K562 (cell line): Measurements from ENCODE around the gene BMP10. TPM values are rescaled to one million over a fixed set of nuclear protein-coding genes. Genes with fewer than 3 reads are reported as not detected.
A peak's percentile ranks its signal among the peaks of the same experiment; 100 is the strongest.

ENCODE experiments used
- ATAC-seq: fragments of 200-7000 bp; cut with Tn5 transposase; 3 replicates; pipeline ENCODE4 v1.9.1; 2020; ENCODE audit warnings: moderate library complexity
- BruUV-seq: library from RNA; stranded (reverse); fragments of 400-500 nt; replicated peaks from 2 replicates; lab custom pipeline; 2021; lab: Mats Ljungman, UMichigan
- CTCF ChIA-PET: fragments of 300-600 bp; formaldehyde crosslinking; extraction: SDS; loops from one replicate; lab custom pipeline; 2021; ENCODE audit warnings: low intra/inter-chr PET ratio; lab: Yijun Ruan, JAX
- POLR2A ChIA-PET: fragments of 300-600, 350-650 bp; sonication (Branson Sonifier 250); formaldehyde crosslinking; extraction: SDS; loops from one replicate; lab custom pipeline; 2021; ENCODE audit warnings: antibody characterized with exemption, inconsistent platforms; lab: Yijun Ruan, JAX
- DNase-seq, 4 experiments: peaks; one replicate each; pipeline versions ENCODE4 v3.0.0 to v3.0.0-alpha.2; 2011 to 2018; ENCODE audit warnings: low spot score in 3 of 4, mixed read lengths in 3 of 4; ENCODE audit errors: extremely low read depth in 1 of 4
- FAIRE-seq: peaks from 2 replicates; lab custom pipeline; 2011; peaks lifted over from hg19 to GRCh38; lab: Jason Lieb, UNC
- H2AFZ ChIP-seq: 2 replicates; pipeline ENCODE4 v1.6.0; 2011; ENCODE audit warnings: low read depth, low read length, control low read depth, inconsistent platforms
- H3K27ac ChIP-seq: fragments of 200-600 bp; 3 replicates; pipeline ENCODE4 v1.8.0; 2011; ENCODE audit warnings: low read depth, mild to moderate bottlenecking, control low read depth, inconsistent platforms, low read length, moderate library complexity, mixed read lengths; ENCODE audit errors: extremely low read depth
- H3K27me3 ChIP-seq, 2 experiments: fragments of 300-600 bp in 1 of 2; 2 replicates in 1 of 2; 3 replicates in 1 of 2; pipeline versions ENCODE4 v1.6.0 to v1.8.0; 2011; ENCODE audit warnings: inconsistent platforms in 2 of 2, low read length in 2 of 2, mild to moderate bottlenecking in 1 of 2, mixed read lengths in 1 of 2, moderate library complexity in 1 of 2; ENCODE audit not compliant: control insufficient read depth in 2 of 2, insufficient read depth in 2 of 2
- H3K36me3 ChIP-seq: fragments of 300-600 bp; 3 replicates; pipeline ENCODE4 v1.8.0; 2011; ENCODE audit warnings: mild to moderate bottlenecking, low read length, inconsistent platforms; ENCODE audit not compliant: control insufficient read depth, insufficient read depth
- H3K4me1 ChIP-seq, 2 experiments: fragments of 200-600 bp in 1 of 2; replicated peaks in 1 of 2; 2 replicates in 1 of 2; 3 replicates in 1 of 2; pipeline versions ENCODE4 v1.5.1 to v1.8.0; 2011; ENCODE audit warnings: inconsistent platforms in 2 of 2, low read length in 2 of 2, mild to moderate bottlenecking in 1 of 2, mixed read lengths in 1 of 2, moderate library complexity in 1 of 2; ENCODE audit not compliant: control insufficient read depth in 2 of 2, insufficient read depth in 2 of 2
- H3K4me2 ChIP-seq: 2 replicates; pipeline ENCODE4 v1.6.1; 2011; ENCODE audit warnings: low read length, control low read depth, inconsistent platforms, mixed read lengths; ENCODE audit not compliant: insufficient read depth
- H3K4me3 ChIP-seq: fragments of 200-600 bp; sonication (generic), shearing (Covaris generic); 2 replicates; pipeline ENCODE4 v1.5.1; 2016; ENCODE audit warnings: control low read depth, inconsistent platforms
- H3K79me2 ChIP-seq: fragments of 200-600 bp; 3 replicates; pipeline ENCODE4 v1.8.0; 2011; ENCODE audit warnings: low read length, inconsistent platforms; ENCODE audit not compliant: control insufficient read depth, insufficient read depth
- H3K9ac ChIP-seq, 2 experiments: 2 replicates each; pipeline versions ENCODE4 v1.6.0 to v1.6.1; 2011; ENCODE audit warnings: low read depth in 2 of 2, low read length in 2 of 2, control low read depth in 1 of 2, inconsistent platforms in 1 of 2, mild to moderate bottlenecking in 1 of 2, mixed read lengths in 1 of 2; ENCODE audit not compliant: insufficient read depth in 1 of 2
- H3K9me1 ChIP-seq: one replicate; pipeline ENCODE4 v1.6.0; 2011; ENCODE audit warnings: inconsistent platforms, mild to moderate bottlenecking, low read length, moderate library complexity; ENCODE audit not compliant: control insufficient read depth, insufficient read depth
- H3K9me3 ChIP-seq: replicated peaks from 2 replicates; pipeline ENCODE4 v1.5.1; 2011; ENCODE audit warnings: low read depth, low read length, inconsistent platforms; ENCODE audit not compliant: control insufficient read depth, insufficient read depth
- H4K20me1 ChIP-seq: replicated peaks from 2 replicates; pipeline ENCODE4 v1.6.1; 2011; ENCODE audit warnings: low read length, inconsistent platforms, mixed read lengths; ENCODE audit not compliant: control insufficient read depth, insufficient read depth
- BRF2 ChIP-seq: IDR thresholded peaks from 3 replicates; pipeline ENCODE4 v1.6.1; 2011; ENCODE audit warnings: borderline replicate concordance, mild to moderate bottlenecking; ENCODE audit not compliant: insufficient read length, insufficient read depth
- KLF6 ChIP-seq: fragments of 250-450 bp; sonication (Bioruptor Pico); IDR thresholded peaks from 2 replicates; pipeline ENCODE4 v1.4.0; 2020; ENCODE audit warnings: mild to moderate bottlenecking, moderate library complexity, borderline replicate concordance
- RBM14 ChIP-seq: fragments of 200-400 bp; formaldehyde crosslinking; IDR thresholded peaks from 2 replicates; pipeline ENCODE4 v1.6.1; 2018; ENCODE audit warnings: low read depth, mild to moderate bottlenecking, low read length, moderate library complexity, borderline replicate concordance; ENCODE audit not compliant: insufficient read depth
- RFX7 ChIP-seq: fragments of 250-450 bp; sonication (Bioruptor Pico); IDR thresholded peaks from 2 replicates; pipeline ENCODE4 v1.5.1; 2021; ENCODE audit warnings: mild to moderate bottlenecking
- TAF7 ChIP-seq: fragments of 450-650 bp; IDR thresholded peaks from 2 replicates; pipeline ENCODE4 v1.6.1; 2016; ENCODE audit warnings: missing genetic modification characterization, missing compliant biosample characterization
- ZNF586 ChIP-seq: fragments of 450-650 bp; formaldehyde crosslinking; conservative IDR thresholded peaks from 2 replicates; pipeline ENCODE4 v1.4.0; 2020; ENCODE audit warnings: mild to moderate bottlenecking, moderate library complexity
- WGBS: fragments of 100-300 bp; shearing (Covaris generic); methylation state at CpG from one replicate; pipeline ENCODE4 v1.1.6; 2016; ENCODE audit warnings: low coverage, mixed read lengths; ENCODE audit not compliant: insufficient coverage; ENCODE audit errors: missing lambda C conversion rate; 5-methylcytosine and 5-hydroxymethylcytosine counted together
- in situ Hi-C: fragments of 300-500 bp; cut with MboI; formaldehyde crosslinking; loops from 4 replicates; pipeline ENCODE4 v1.15.0; 2018; ENCODE audit warnings: inconsistent platforms, mixed read lengths
- intact Hi-C: fragments of 100-400 bp; cut with micrococcal nuclease; formaldehyde crosslinking; loops from 2 replicates; pipeline ENCODE4 v1.14.2; 2022
- polyA plus RNA-seq, 8 experiments: library from polyadenylated mRNA; depleted of rRNA in 4 of 8; stranded (reverse) in 5 of 8; unstranded in 3 of 8; fragments of >200 nt; fragmentation: Nextera tagmentation in 2 of 8; fragmentation: Illumina TruSeq in 1 of 8; extraction: Ambion mirVana in 2 of 8; extraction: Trizol in 1 of 8; gene quantifications; 2 replicates each; pipeline versions ENCODE4 v1.2.1 to v1.2.3, GENCODE V29; 2011 to 2014; ENCODE audit warnings: inconsistent platforms in 1 of 8, missing spikeins in 1 of 8
- total RNA-seq, 7 experiments: library from RNA; depleted of rRNA in 6 of 7; stranded (reverse); fragments of >200 nt in 6 of 7; fragmentation: Illumina TruSeq in 2 of 7; extraction: Trizol in 2 of 7; gene quantifications; 2 replicates each; pipeline versions ENCODE4 v1.2.1 to v1.2.3, GENCODE V29; 2011 to 2021; ENCODE audit warnings: low replicate concordance in 1 of 7

The BMP10 gene
- total and polyA plus RNA-seq, 9 of the 15 experiments (the other 6 are each of a cell fraction or from before 2014, with no cell fraction given), result 0.11 to 0.91 (median 0.43) TPM

DNA sequence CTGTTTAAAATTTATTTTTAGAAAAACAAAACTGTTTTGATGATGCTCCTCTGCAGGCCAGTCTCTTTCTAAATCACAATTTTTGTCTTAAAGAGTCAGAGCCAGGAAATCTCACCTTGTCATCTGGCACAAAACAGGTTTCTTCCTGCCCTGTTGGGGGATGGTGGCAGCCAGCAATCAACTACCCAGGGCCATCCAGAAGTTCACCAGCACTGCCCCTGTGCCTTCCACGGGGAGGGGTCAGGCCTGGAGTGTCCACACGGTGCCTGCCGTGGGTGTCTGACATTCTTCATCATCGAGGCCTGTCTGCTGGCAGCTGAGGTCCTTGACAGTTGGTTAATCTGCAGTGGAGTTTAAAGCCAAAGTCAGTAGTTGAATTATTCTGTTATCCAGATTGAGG, 40.0 kb upstream of the BMP10 start:
- Histone ChIP-seq H3K4me3 (no peak overlapping the region), H4K20me1 (no peaks in the 10 kb centered on the region), H3K9ac (peak overlapping the region in 1 of 2 experiments; percentile 62; a peak in 1 of 4 replicates), H3K36me3 (no peaks in the 10 kb centered on the region), H3K9me3 (no peaks in the 10 kb centered on the region), H2AFZ (peak overlapping the region; percentile 51), H3K4me1 (peaks cover 18 to 76% of the 10 kb centered on the region in 2 experiments), H3K27me3 (no peaks in the 10 kb centered on the region), H3K79me2 (no peaks in the 10 kb centered on the region), H3K27ac (peak overlapping the region; percentile 4; the same call in 1 of the 3 replicates), H3K4me2 (no peak overlapping the region; the same call in 1 of the 2 replicates), H3K9me1 (no peaks in the 10 kb centered on the region)
- in situ Hi-C loops, result no loop called here
- POLR2A ChIA-PET, result no interaction called here
- CTCF ChIA-PET, result no interaction called here
- intact Hi-C loops, result no loop called here
- WGBS, result 47% methylated on average over 4 of the region's 4 CpGs
- FAIRE-seq (no peak), DNase-seq (no peak), ATAC-seq (no peak)
- TF ChIP-seq TAF7 (tag), result no peak
- TF ChIP-seq KLF6 (CRISPR knock-in tag), result no peak
- TF ChIP-seq RBM14, result no peak
- no peak for TF ChIP-seq RFX7
- no peak for TF ChIP-seq ZNF586 (CRISPR knock-in tag)
- no peak for TF ChIP-seq BRF2
- no TSS peak for BruUV-seq
